IPS-NIHi11 (cell line): ENCODE results near the gene NEMP1.
A peak's percentile ranks its signal among the peaks of the same experiment; 100 is the strongest.
"Not testable (repeated sequence)": the region's sequence is repeated elsewhere in the genome, so short reads cannot be mapped to it uniquely, and the experiment has no call there.

ENCODE experiments used
- DNase-seq: peaks from one replicate; pipeline ENCODE4 v3.0.0; 2012; ENCODE audit warnings: mixed read lengths, low spot score

The NEMP1 gene, protein sequence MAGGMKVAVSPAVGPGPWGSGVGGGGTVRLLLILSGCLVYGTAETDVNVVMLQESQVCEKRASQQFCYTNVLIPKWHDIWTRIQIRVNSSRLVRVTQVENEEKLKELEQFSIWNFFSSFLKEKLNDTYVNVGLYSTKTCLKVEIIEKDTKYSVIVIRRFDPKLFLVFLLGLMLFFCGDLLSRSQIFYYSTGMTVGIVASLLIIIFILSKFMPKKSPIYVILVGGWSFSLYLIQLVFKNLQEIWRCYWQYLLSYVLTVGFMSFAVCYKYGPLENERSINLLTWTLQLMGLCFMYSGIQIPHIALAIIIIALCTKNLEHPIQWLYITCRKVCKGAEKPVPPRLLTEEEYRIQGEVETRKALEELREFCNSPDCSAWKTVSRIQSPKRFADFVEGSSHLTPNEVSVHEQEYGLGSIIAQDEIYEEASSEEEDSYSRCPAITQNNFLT

GRCh38 chr12:57078519-57079404 is at the start of gene NEMP1:
Gene NEMP1 (minus strand): TSS chr12:57078791. CDS start chr12:57078745, 46 bp downstream.
- peak; percentile 97 for DNase-seq

DNA sequence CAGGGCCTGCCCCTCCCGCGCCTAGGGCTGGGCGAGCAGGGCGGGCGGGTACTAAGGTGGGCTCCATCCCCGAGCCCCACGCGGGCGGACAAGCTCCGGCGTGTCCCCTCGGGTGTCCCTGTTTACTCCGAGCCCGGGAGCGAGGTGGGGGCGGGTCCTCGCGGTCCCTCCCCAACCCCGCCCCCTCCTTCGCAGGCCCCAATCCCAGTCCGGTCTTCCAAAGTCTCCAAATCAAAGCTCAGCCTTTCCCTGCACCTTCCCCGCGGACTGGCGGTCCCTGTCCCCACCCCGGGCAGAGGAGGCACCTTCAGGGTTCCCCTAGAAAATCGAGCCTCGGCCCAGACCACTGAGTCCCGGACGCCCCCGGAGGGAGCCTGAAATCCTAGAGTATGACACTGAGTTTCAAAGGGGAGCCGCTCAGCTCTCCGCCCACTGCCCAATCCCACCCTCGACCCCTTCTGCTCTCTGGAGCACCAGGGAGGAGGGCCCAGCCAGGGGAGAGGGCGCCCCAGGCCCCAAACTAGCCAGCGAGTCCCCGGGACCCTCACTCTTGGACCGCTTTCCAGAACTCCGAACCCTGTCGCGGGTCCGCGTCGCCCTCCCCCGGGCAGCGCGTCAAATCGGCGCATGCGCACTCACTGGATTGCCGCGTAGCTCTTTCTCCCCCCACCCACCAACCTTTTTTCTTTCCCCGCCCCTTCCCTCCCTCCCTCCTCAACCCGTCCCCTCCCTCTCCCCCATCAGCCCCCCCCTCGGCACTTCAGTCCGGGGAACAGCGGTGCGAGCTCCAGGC is 49.3 kb upstream of the NEMP1 start, which contains the start of gene LRP1:
Gene LRP1 (plus strand): TSS at position 758 of the 793 bp plus-strand sequence. CDS start 482 bp downstream, outside the sequence.
- peak; percentile 86 for DNase-seq

- DNase-seq, result peak; percentile 65
These were observed 48.6 kb upstream of the NEMP1 start for GRCh38 chr12:57127101-57127725.

- DNase-seq, result no peak
These were observed 48.0 kb upstream of the NEMP1 start for GRCh38 chr12:57126561-57126960.

- no peak for DNase-seq
These were observed 47.5 kb upstream of the NEMP1 start for GRCh38 chr12:57126061-57126460.

- peak; percentile 78 for DNase-seq
These were observed 45.8 kb upstream of the NEMP1 start for GRCh38 chr12:57124261-57124877.

DNA sequence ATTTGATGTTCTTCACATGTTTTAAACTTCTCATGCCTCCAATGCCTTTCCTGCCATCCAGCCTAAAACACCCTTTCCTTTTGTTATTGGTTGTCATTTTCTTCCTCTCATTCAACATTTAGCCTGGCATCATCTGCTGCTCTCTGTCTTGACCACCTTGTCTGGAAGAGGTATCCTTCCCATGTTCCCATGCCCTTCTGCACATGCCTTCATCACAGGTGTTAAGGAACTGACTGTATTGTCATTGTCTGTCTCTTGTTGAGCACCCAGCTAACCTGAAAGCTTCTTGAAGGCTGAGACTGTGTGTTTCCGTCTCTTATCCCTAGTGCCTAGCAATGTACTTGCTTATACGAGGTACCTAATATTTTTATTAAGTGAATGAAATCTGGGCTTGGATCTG is 45.2 kb upstream of the NEMP1 start:
- DNase-seq, result no peak

DNA sequence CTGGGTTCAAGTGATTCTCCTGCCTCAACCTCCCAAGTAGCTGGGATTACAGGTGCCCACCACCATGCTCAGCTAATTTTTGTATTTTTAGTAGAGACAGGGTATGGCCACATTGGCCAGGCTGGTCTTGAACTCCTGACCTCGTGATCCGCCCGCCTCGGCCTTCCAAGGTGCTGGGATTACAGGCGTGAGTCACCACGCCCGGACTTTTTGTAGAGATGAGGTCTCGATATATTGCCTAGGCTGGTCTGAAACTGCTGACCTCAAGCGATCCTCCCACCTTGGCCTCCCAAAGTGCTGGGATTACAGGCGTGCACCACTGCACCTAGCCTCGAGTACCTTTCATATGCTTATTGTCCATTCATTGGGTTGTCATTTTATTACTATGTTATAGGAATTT is 42.1 kb upstream of the NEMP1 start:
- not testable (repeated sequence) for DNase-seq

DNA sequence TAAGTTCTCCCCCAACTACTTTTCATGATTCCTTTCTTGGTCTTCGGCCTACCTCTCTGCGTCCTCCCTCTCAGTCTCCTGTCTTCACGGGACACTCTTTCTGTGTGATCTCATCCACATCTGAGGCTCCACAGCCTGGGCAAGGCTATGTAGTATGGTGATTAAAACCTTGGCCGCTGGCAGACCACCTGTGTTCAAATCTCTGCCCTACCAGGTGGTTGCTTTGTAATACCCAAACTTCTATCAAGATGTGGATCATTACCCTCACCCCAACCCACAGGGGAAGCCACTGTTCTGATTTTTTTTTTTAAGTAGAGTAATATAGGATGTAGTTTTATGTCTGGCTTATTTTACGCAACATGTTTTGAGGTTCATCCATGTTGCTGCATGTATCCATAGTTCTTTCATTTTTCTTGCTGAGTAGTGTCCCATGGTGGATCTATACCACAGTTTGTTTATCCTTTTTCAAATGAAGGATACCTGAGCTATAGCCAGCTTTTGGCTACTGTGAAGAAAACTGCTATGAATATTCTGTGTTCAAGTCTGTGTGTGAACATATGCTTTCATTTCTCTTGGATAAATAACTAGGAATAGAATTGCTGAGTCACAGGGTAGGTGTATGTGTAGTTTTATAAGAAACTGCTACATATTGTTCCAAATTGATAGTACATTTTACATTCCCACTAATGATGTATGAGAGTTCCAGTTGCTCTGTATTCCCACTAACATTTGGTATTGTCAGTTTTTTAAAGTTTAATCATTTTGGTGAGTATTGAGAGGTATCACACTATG is 40.9 kb upstream of the NEMP1 start:
- no peak for DNase-seq

- DNase-seq, result no peak
These were observed 40.2 kb upstream of the NEMP1 start for GRCh38 chr12:57118711-57119271.

DNA sequence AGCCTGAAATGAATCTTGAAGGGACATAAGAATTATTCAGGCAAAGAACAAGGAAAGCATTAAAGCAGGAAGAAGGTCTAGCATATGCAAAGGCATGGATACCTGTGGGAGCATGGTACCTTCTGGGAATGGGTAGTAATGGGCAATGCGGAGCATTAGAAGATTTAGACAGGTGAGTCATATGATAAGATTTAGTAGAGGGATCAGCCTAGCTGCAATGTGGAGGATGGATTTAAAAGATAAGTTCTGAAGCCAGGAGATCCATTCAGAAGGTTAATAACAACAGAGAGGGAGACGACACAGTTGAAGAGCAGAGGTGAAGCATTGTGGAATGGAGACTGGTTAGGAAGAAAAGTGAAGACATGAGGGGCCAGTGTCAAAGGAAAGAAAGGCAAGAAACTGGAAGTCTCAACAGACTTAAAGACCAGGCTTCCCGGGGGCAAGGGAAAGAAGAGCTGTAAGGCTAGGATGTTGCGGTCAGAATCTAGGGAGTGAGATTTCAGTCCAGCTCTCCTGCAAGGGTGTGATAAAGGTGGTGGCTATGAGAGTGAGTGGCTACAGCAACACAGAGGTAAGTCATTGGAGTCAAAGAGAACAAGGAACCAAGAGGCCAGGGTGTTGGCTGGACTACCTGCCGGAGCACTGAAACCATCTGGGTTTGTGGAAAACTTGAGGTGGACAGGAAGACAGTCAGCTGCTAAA is 38.1 kb upstream of the NEMP1 start:
- DNase-seq, result no peak

DNA sequence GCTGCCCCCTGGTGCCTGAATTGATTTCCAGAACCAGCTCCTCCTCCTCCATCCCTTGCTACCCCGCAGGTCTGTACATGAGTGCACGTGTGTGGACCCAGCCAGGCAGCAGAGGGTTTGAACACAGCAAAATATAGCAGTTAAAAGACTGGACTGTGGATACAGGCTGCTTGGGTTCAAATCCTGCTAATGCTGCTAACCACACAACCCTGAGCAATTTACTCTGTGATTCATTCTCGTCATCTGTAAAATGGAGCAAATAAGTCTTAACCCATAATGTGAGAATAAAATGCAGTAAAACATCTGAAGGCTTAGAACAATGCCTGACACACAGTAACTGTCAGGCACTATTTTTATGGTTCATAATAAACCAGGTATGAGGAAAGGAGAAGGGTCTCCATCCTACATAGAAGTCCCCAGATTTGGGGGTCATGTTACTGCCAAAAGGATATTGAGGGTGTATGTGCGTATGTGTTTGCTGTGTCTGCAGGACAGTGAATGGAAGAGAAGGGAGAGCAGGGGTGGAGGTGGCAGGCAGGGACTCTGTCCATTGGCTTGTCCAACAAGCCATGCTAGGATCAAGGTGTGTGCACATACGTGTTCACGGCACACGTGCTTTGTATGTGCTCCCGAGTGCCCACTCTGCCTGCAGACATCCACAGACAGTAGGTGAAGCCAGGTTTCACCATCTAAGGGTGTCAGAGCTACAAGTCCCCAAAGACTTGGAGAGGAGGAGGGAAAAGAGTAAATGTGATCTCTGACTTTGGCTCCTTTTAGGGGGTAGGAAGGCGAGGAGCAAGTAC is 34.1 kb upstream of the NEMP1 start:
- no peak for DNase-seq

DNA sequence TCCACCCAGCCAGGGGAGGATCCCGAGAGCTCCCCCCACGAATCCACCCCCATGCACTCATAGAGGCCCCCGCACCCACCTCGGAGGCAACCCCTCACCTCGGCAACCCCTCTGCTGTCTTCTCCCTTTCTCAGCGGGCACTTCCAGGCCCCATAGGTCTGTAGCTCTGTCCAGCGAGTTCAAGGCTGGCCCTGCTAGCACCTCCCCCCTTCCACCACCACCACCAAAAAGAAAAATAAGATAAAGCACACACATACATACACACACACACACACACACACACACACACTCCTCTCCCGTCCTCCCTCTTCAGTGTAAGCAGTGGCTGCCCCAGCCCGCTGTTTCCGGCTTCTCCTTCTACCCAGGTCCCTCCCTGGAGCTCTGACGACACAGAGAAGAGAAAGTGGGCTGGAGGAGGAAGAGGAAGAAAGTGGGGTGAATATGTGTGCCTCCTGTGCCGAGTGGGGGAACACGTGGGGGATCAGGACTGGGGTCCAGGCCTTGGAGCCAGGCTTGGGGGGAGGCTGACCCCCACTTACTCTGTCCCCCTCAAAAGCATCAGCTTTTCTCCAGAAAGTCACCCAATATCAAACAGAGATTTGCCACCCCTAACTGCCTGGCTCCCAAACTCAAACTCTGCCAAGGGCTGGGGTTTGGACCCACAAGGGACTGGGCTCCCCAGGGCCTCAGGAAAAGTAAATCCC is 32.6 kb upstream of the NEMP1 start, which contains the start of gene STAT6:
Gene STAT6 (minus strand): TSS at position 332 of the 704 bp plus-strand sequence. CDS start 3,084 bp downstream, outside the sequence.
- no peak for DNase-seq

- peak; percentile 84 for DNase-seq
These were observed 31.8 kb upstream of the NEMP1 start for GRCh38 chr12:57110104-57111030.

DNA sequence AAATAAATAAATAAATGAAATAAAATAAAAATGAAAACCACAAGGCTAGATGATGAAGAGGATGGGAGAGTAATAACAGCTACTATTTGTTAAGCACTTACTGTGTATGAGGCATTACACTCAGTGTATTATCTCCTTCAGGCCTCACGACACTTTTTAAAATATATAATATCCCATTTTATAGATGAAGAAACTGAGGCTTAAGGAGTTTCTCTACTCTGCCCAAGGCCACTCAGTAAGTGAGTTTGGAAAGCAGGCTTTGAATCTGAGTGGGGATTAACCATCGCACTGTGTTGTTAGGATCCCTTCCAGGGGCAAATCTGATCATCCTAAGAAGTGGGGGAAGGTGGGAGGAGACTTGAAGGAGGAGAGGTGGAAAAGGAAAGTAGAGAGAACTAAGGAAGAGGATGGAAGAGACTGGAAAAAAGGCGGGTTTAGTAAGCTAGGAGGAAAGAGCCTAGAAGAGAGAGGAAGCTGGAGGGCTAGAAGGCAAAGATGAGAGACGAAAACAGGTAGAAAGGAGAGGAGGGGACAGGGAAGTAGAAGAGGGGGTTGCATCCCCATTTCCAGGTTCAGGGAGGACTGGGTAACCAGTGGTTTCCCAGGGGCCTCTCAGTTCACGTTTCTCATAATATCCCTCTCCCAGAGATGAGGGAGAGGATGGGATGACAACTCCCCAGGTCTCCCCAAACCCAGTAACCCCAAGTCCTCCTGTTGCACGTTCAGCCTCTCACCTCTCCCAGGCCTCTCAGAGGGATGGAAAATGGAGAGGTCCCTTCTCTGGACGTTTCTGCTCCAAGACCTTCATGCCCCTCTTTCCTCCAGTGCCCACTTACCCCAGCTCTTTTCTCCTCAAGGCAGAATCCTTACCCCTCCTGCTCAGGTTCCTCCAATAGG is 30.9 kb upstream of the NEMP1 start:
- no peak for DNase-seq
